T-helper 2 cell (primary cell): ENCODE results near the gene TCFL5.
"Not testable (repeated sequence)": the region's sequence is repeated elsewhere in the genome, so short reads cannot be mapped to it uniquely, and the experiment has no call there.

Experiments
- DNase-seq, 5 experiments: peaks; one replicate each; pipeline versions ENCODE4 v3.0.0 to v3.0.0-alpha.2; 2012 to 2022

Gene TCFL5

GRCh38 chr20:62879275-62880146, 17.9 kb upstream of the TCFL5 start:
- no peak for DNase-seq

GRCh38 chr20:62878244-62879038, 16.8 kb upstream of the TCFL5 start:
- no peak for DNase-seq

GRCh38 chr20:62876902-62877816, 15.5 kb upstream of the TCFL5 start:
- no peak for DNase-seq

- DNase-seq, result no peak
These were observed 14.9 kb upstream of the TCFL5 start for GRCh38 chr20:62876501-62876901.

GRCh38 chr20:62875419-62876361, 14.1 kb upstream of the TCFL5 start:
- no peak for DNase-seq

GRCh38 chr20:62874964-62875344, 13.3 kb upstream of the TCFL5 start:
- DNase-seq, result no peak

- DNase-seq, result peak in 1 of 5 experiments; percentile 23
These were observed 12.0 kb upstream of the TCFL5 start for GRCh38 chr20:62873681-62874031.

GRCh38 chr20:62873280-62873679, 11.7 kb upstream of the TCFL5 start:
- no peak for DNase-seq

- no peak for DNase-seq
These were observed 11.2 kb upstream of the TCFL5 start for GRCh38 chr20:62872862-62873261.

- DNase-seq, result no peak
These were observed 10.7 kb upstream of the TCFL5 start for GRCh38 chr20:62872184-62872847.

- DNase-seq, result no peak
These were observed 2.6 kb upstream of the TCFL5 start for GRCh38 chr20:62864207-62864606.

- peak; percentile 14 to 67 (median 39) for DNase-seq
These were observed 514 bp downstream of the TCFL5 start for GRCh38 chr20:62860924-62861691.

GRCh38 chr20:62860391-62860923, 1.2 kb downstream of the TCFL5 start:
- no peak for DNase-seq

GRCh38 chr20:62859721-62860120, 1.9 kb downstream of the TCFL5 start:
- DNase-seq, result no peak

GRCh38 chr20:62858058-62858830, 3.4 kb downstream of the TCFL5 start:
- DNase-seq, result no peak

- DNase-seq, result no peak
These were observed 4.5 kb downstream of the TCFL5 start for GRCh38 chr20:62856931-62857619.

GRCh38 chr20:62855120-62855519, 6.5 kb downstream of the TCFL5 start:
- no peak for DNase-seq

GRCh38 chr20:62854121-62854520, 7.5 kb downstream of the TCFL5 start:
- no peak for DNase-seq

GRCh38 chr20:62853304-62853703, 8.3 kb downstream of the TCFL5 start:
- DNase-seq, result not testable (repeated sequence)
